HCT116 (cell line): ENCODE data around the gene ADAMTS9. TPM values are rescaled to one million over a fixed set of nuclear protein-coding genes. Genes with fewer than 3 reads are reported as not detected.

Source experiments
- ATAC-seq: fragments of 200-7000 bp; cut with Tn5 transposase; 2 replicates; pipeline ENCODE4 v1.9.1; 2020; ENCODE audit warnings: mild to moderate bottlenecking, moderate library complexity
- BruUV-seq: library from RNA; stranded (reverse); fragments of 400-500 nt; replicated peaks from 2 replicates; lab custom pipeline; 2021; lab: Mats Ljungman, UMichigan
- CTCF ChIA-PET: fragments of 300-600 bp; sonication (Branson Sonifier 250); formaldehyde crosslinking; loops from one replicate; lab custom pipeline; 2021; ENCODE audit warnings: antibody characterized with exemption; lab: Charles Lee
- POLR2A ChIA-PET: fragments of 300-600, 350-600 bp; sonication (Branson Sonifier 250); formaldehyde crosslinking; loops from one replicate; lab custom pipeline; 2021; ENCODE audit warnings: antibody characterized with exemption; lab: Charles Lee
- RAD21 ChIA-PET, 2 experiments: fragments of 300-600 bp; sonication (Branson Sonifier 250); formaldehyde crosslinking; loops; one replicate each; lab custom pipeline; 2023; ENCODE audit warnings: low total read pairs in 2 of 2; ENCODE audit not compliant: uncharacterized antibody in 2 of 2, unreplicated experiment in 2 of 2, low non-redundant PET in 1 of 2; lab: Charles Lee
- DNase-seq: peaks from one replicate; pipeline ENCODE4 v3.0.0-alpha.2; 2010; ENCODE audit warnings: low read depth, low spot score
- H2AFZ ChIP-seq: fragments of 200-600 bp; shearing (Covaris generic), sonication (generic); 2 replicates; pipeline ENCODE4 v1.6.1; 2017; ENCODE audit warnings: low read depth, mixed run types, mixed read lengths, antibody characterized with exemption, low read length; ENCODE audit not compliant: poor library complexity, severe bottlenecking
- H3K27ac ChIP-seq: 2 replicates; pipeline ENCODE4 v1.5.1; 2012; ENCODE audit warnings: low read depth, low read length
- H3K27me3 ChIP-seq: fragments of 200-600 bp; sonication (generic); 2 replicates; pipeline ENCODE4 v1.6.1; 2016; ENCODE audit warnings: mixed run types, low read length, mixed read lengths; ENCODE audit not compliant: insufficient read depth
- H3K36me3 ChIP-seq, 2 experiments: fragments of 200-500 bp in 1 of 2; fragments of 200-600 bp in 1 of 2; sonication (Bioruptor generic) in 1 of 2; sonication (generic) in 1 of 2; 2 replicates each; pipeline versions ENCODE4 v1.5.1 to v1.6.1; 2014 to 2016; ENCODE audit warnings: low read length in 2 of 2, inconsistent platforms in 1 of 2, mixed read lengths in 1 of 2, mixed run types in 1 of 2; ENCODE audit not compliant: insufficient read depth in 2 of 2, control insufficient read depth in 1 of 2
- H3K4me1 ChIP-seq, 2 experiments: fragments of 200-600 bp in 1 of 2; sonication (generic) in 1 of 2; 2 replicates each; pipeline versions ENCODE4 v1.5.1 to v1.6.1; 2012 to 2017; ENCODE audit warnings: low read length in 2 of 2, inconsistent platforms in 1 of 2, mild to moderate bottlenecking in 1 of 2, mixed read lengths in 1 of 2, mixed run types in 1 of 2, moderate library complexity in 1 of 2; ENCODE audit not compliant: insufficient read depth in 2 of 2, control insufficient read depth in 1 of 2
- H3K4me2 ChIP-seq: fragments of 200-600 bp; sonication (generic); 2 replicates; pipeline ENCODE4 v1.6.1; 2017; ENCODE audit warnings: mixed run types, low read length, mixed read lengths
- H3K4me3 ChIP-seq, 2 experiments: fragments of 200-600 bp in 1 of 2; sonication (generic) in 1 of 2; replicated peaks in 1 of 2; 2 replicates each; pipeline ENCODE4 v1.5.1; 2011 to 2016; ENCODE audit warnings: low read length in 2 of 2, control low read depth in 1 of 2, low read depth in 1 of 2, mild to moderate bottlenecking in 1 of 2, mixed read lengths in 1 of 2, mixed run types in 1 of 2
- H3K79me2 ChIP-seq: fragments of 200-600 bp; sonication (generic); 2 replicates; pipeline ENCODE4 v1.6.1; 2017; ENCODE audit warnings: mild to moderate bottlenecking, mixed run types, low read length, moderate library complexity, mixed read lengths; ENCODE audit not compliant: insufficient read depth
- H3K9ac ChIP-seq: fragments of 200-600 bp; sonication (generic); 2 replicates; pipeline ENCODE4 v1.6.1; 2016; ENCODE audit warnings: low read length, mixed read lengths
- H3K9me2 ChIP-seq: fragments of 200-600 bp; sonication (generic), shearing (Covaris generic); 2 replicates; pipeline ENCODE4 v1.6.1; 2017; ENCODE audit warnings: mixed run types, mild to moderate bottlenecking, moderate library complexity; ENCODE audit not compliant: insufficient read depth
- H3K9me3 ChIP-seq, 2 experiments: fragments of 200-500 bp in 1 of 2; fragments of 200-600 bp in 1 of 2; sonication (Bioruptor generic) in 1 of 2; sonication (generic) in 1 of 2; 2 replicates each; pipeline ENCODE4 v1.6.1; 2014 to 2017; ENCODE audit warnings: low read length in 2 of 2, mixed read lengths in 2 of 2, inconsistent platforms in 1 of 2, low read depth in 1 of 2, mild to moderate bottlenecking in 1 of 2, mixed run types in 1 of 2, moderate library complexity in 1 of 2; ENCODE audit not compliant: control insufficient read depth in 1 of 2, insufficient read depth in 1 of 2
- H4K20me1 ChIP-seq: fragments of 200-600 bp; sonication (generic), shearing (Covaris generic); 2 replicates; pipeline ENCODE4 v1.6.1; 2017; ENCODE audit warnings: mixed run types, mild to moderate bottlenecking, moderate library complexity; ENCODE audit not compliant: insufficient read depth
- ATF3 ChIP-seq: IDR thresholded peaks from 2 replicates; pipeline ENCODE4 v1.6.1; 2012
- CEBPB ChIP-seq: IDR thresholded peaks from 2 replicates; pipeline ENCODE4 v1.6.1; 2012; ENCODE audit warnings: low read depth
- CTCF ChIP-seq, 3 experiments: fragments of 200-600 bp in 1 of 3; sonication (generic) in 1 of 3; IDR thresholded peaks in 2 of 3; conservative IDR thresholded peaks in 1 of 3; 2 replicates each; pipeline ENCODE4 v1.5.1; 2012 to 2017; ENCODE audit warnings: low read depth in 2 of 3, low read length in 2 of 3, antibody characterized with exemption in 1 of 3, borderline replicate concordance in 1 of 3, control low read depth in 1 of 3, mild to moderate bottlenecking in 1 of 3, mixed read lengths in 1 of 3, mixed run types in 1 of 3, moderate library complexity in 1 of 3; ENCODE audit not compliant: insufficient read depth in 1 of 3
- ELF1 ChIP-seq: IDR thresholded peaks from 2 replicates; pipeline ENCODE4 v1.6.1; 2012; ENCODE audit warnings: low read depth, borderline replicate concordance
- EZH2phosphoT487 ChIP-seq: fragments of 200-600 bp; IDR thresholded peaks from 2 replicates; pipeline ENCODE4 v1.6.1; 2018; ENCODE audit warnings: antibody characterized with exemption, borderline replicate concordance
- FOSL1 ChIP-seq: IDR thresholded peaks from 2 replicates; pipeline ENCODE4 v1.6.1; 2012; ENCODE audit warnings: low read depth
- MAX ChIP-seq: IDR thresholded peaks from 2 replicates; pipeline ENCODE4 v1.6.1; 2012
- POLR2A ChIP-seq: IDR thresholded peaks from 2 replicates; pipeline ENCODE4 v1.7.0; 2011; ENCODE audit warnings: borderline replicate concordance; ENCODE audit not compliant: insufficient read depth, insufficient read length; ENCODE audit errors: extremely low read depth
- RAD21 ChIP-seq: IDR thresholded peaks from 2 replicates; pipeline ENCODE4 v1.6.1; 2012; ENCODE audit warnings: low read depth, mild to moderate bottlenecking
- SRF ChIP-seq: IDR thresholded peaks from 2 replicates; pipeline ENCODE4 v1.6.1; 2012; ENCODE audit warnings: low read depth
- TCF7L2 ChIP-seq: IDR thresholded peaks from 2 replicates; pipeline ENCODE4 v1.7.0; 2011; ENCODE audit warnings: borderline replicate concordance, inconsistent platforms; ENCODE audit not compliant: insufficient read depth, insufficient read length; ENCODE audit errors: extremely low read depth
- YY1 ChIP-seq: IDR thresholded peaks from 2 replicates; pipeline ENCODE4 v1.6.1; 2011; ENCODE audit warnings: low read length, low read depth, moderate library complexity, mild to moderate bottlenecking; ENCODE audit not compliant: insufficient replicate concordance; ENCODE audit errors: extremely low read depth
- ZFX ChIP-seq: fragments of 450-650 bp; IDR thresholded peaks from 2 replicates; pipeline ENCODE4 v1.6.1; 2017
- ZNF274 ChIP-seq: fragments of 200-500 bp; sonication (Bioruptor generic); IDR thresholded peaks from 2 replicates; pipeline ENCODE4 v1.6.1; 2014; ENCODE audit warnings: mild to moderate bottlenecking, low read depth, low read length, inconsistent platforms
- intact Hi-C: fragments of 100-400 bp; cut with micrococcal nuclease; formaldehyde crosslinking; loops from 2 replicates; pipeline ENCODE4 v1.10.0; 2022
- total RNA-seq: library from RNA; stranded (reverse); gene quantifications from one replicate; pipeline ENCODE4 v1.2.1, GENCODE V29; 2021; ENCODE audit not compliant: unreplicated experiment

The ADAMTS9 gene
- total RNA-seq, 1 experiment from 2014 or later: 0.05 TPM

GRCh38 chr3:64575211-64575844, 112.5 kb downstream of the ADAMTS9 start:
- peaks cover 27% of the 10 kb centered on the region for H3K27me3 ChIP-seq
- no TSS peak for BruUV-seq
- H3K4me3 ChIP-seq: no peak overlapping the region
- H3K4me1 ChIP-seq: no peaks in the 10 kb centered on the region
- ChIA-PET POLR2A (no interaction called here), CTCF (interaction anchor here (1.0 to 1.4 kb wide), 2 partner anchors 8 to 21 kb away, joined by 3 read pairs; no protein-coding TSS in a partner anchor), RAD21 (no interaction called here)
- no peak overlapping the region for H3K9ac ChIP-seq
- H3K36me3 ChIP-seq: no peaks in the 10 kb centered on the region
- peak; percentile 85 for ATAC-seq
- intact Hi-C loops: no loop called here
- no peak overlapping the region for H2AFZ ChIP-seq
- no peak overlapping the region for H3K4me2 ChIP-seq
- no peaks in the 10 kb centered on the region for H3K9me2 ChIP-seq
- H3K27ac ChIP-seq: no peak overlapping the region
- no peaks in the 10 kb centered on the region for H3K79me2 ChIP-seq
- no peaks in the 10 kb centered on the region; the same call in 1 of the 2 replicates for H4K20me1 ChIP-seq
- H3K9me3 ChIP-seq: no peaks in the 10 kb centered on the region
- peak; percentile 13 for DNase-seq
- TF ChIP-seq RAD21 (0 out of 2 replicates have a peak, but pooled peaks have one; percentile 17), ZFX (no peak), CTCF (IDR thresholded peaks at IDR 0.05 in 2 of 3, conservative IDR thresholded peaks at IDR 0.05 in 1 of 3; ENCODE audit: borderline replicate concordance in 1 of 3, insufficient read depth in 1 of 3, low read depth in 2 of 3, low read length in 2 of 3) (peak in 2 of 3 experiments; percentile 61 to 66; a peak in 4 of 6 replicates), CEBPB (no peak)

- H3K79me2 ChIP-seq: no peaks in the 10 kb centered on the region
- no peaks in the 10 kb centered on the region for H3K9me3 ChIP-seq
- no peak overlapping the region for H3K4me2 ChIP-seq
- no peaks in the 10 kb centered on the region for H3K4me1 ChIP-seq
- DNase-seq (no peak), ATAC-seq (no peak)
- ChIA-PET CTCF (no interaction called here), RAD21 (no interaction called here), POLR2A (no interaction called here)
- H3K9ac ChIP-seq: no peak overlapping the region
- no peak overlapping the region for H3K27ac ChIP-seq
- no peak overlapping the region for H2AFZ ChIP-seq
- H4K20me1 ChIP-seq: no peaks in the 10 kb centered on the region
- H3K4me3 ChIP-seq: no peak overlapping the region
- intact Hi-C loops: no loop called here
- H3K9me2 ChIP-seq: no peaks in the 10 kb centered on the region
- H3K36me3 ChIP-seq: no peaks in the 10 kb centered on the region
- H3K27me3 ChIP-seq: peaks cover 24% of the 10 kb centered on the region
- BruUV-seq: no TSS peak
- TF ChIP-seq ATF3: no peak
- TF ChIP-seq ELF1: no peak
- TF ChIP-seq POLR2A: no peak
- no peak for TF ChIP-seq RAD21
- no peak for TF ChIP-seq CTCF (IDR thresholded peaks at IDR 0.05 in 2 of 3, conservative IDR thresholded peaks at IDR 0.05 in 1 of 3; ENCODE audit: borderline replicate concordance in 1 of 3, insufficient read depth in 1 of 3, low read depth in 2 of 3, low read length in 2 of 3)
- TF ChIP-seq SRF: no peak
- no peak for TF ChIP-seq EZH2phosphoT487
- no peak for TF ChIP-seq MAX
- no peak for TF ChIP-seq YY1
- no peak for TF ChIP-seq FOSL1
- no peak for TF ChIP-seq ZNF274
- no peak for TF ChIP-seq TCF7L2
These were observed 113.6 kb downstream of the ADAMTS9 start for GRCh38 chr3:64574194-64574593.
